IMR-90 (cell line): ENCODE measurements around the gene ALK. TPM values are rescaled to one million over a fixed set of nuclear protein-coding genes. Genes with fewer than 3 reads are reported as not detected.

Experiments used
- ATAC-seq: fragments of 200-7000 bp; cut with Tn5 transposase; 2 replicates; pipeline ENCODE4 v1.9.1; 2020; ENCODE audit warnings: low read depth, mild to moderate bottlenecking, moderate library complexity
- BruUV-seq: library from RNA; stranded (reverse); fragments of 400-500 nt; replicated peaks from 2 replicates; lab custom pipeline; 2021; lab: Mats Ljungman, UMichigan
- CTCF ChIA-PET: fragments of 300-600 bp; formaldehyde crosslinking; extraction: SDS; loops from one replicate; lab custom pipeline; 2021; ENCODE audit warnings: antibody characterized with exemption; lab: Yijun Ruan, JAX
- POLR2A ChIA-PET: fragments of 300-600 bp; sonication (Branson Sonifier 250); formaldehyde crosslinking; loops from one replicate; lab custom pipeline; 2022; ENCODE audit warnings: antibody characterized with exemption; ENCODE audit not compliant: unreplicated experiment; lab: Charles Lee
- DNase-seq: peaks from one replicate; pipeline ENCODE4 v3.0.0; 2013
- H2AFZ ChIP-seq: replicated peaks from 2 replicates; pipeline ENCODE3; 2013; ENCODE audit warnings: low read length, mild to moderate bottlenecking; ENCODE audit not compliant: poor library complexity
- H2AK5ac ChIP-seq: 2 replicates; pipeline ENCODE4 v1.6.1; 2013; ENCODE audit warnings: low read depth, low read length, inconsistent platforms
- H2AK9ac ChIP-seq: replicated peaks from 2 replicates; pipeline ENCODE3; 2013; ENCODE audit warnings: mild to moderate bottlenecking, low read depth, low read length, moderate library complexity; ENCODE audit not compliant: poor library complexity
- H2BK120ac ChIP-seq: 2 replicates; pipeline ENCODE4 v1.6.1; 2013; ENCODE audit warnings: low read depth, low read length, inconsistent platforms
- H2BK15ac ChIP-seq: 3 replicates; pipeline ENCODE4 v1.6.1; 2013; ENCODE audit warnings: low read depth, low read length, inconsistent platforms
- H2BK20ac ChIP-seq: 2 replicates; pipeline ENCODE4 v1.6.1; 2013; ENCODE audit warnings: low read depth, mild to moderate bottlenecking, inconsistent platforms, low read length, moderate library complexity
- H2BK5ac ChIP-seq: 2 replicates; pipeline ENCODE4 v1.6.1; 2013; ENCODE audit warnings: mild to moderate bottlenecking, low read depth, low read length, inconsistent platforms; ENCODE audit not compliant: poor library complexity, severe bottlenecking
- H3K14ac ChIP-seq: replicated peaks from 2 replicates; pipeline ENCODE4 v1.6.1; 2013; ENCODE audit warnings: low read depth, low read length, inconsistent platforms
- H3K18ac ChIP-seq: 2 replicates; pipeline ENCODE4 v1.6.1; 2013; ENCODE audit warnings: low read depth, low read length, control low read depth
- H3K23ac ChIP-seq: 2 replicates; pipeline ENCODE4 v1.6.1; 2013; ENCODE audit warnings: low read depth, low read length, inconsistent platforms
- H3K27ac ChIP-seq: 2 replicates; pipeline ENCODE4 v1.5.1; 2013; ENCODE audit warnings: mild to moderate bottlenecking, control low read depth, low read length; ENCODE audit not compliant: insufficient read depth
- H3K27me3 ChIP-seq: 2 replicates; pipeline ENCODE4 v1.6.1; 2013; ENCODE audit warnings: low read length; ENCODE audit not compliant: control insufficient read depth, insufficient read depth
- H3K36me3 ChIP-seq: 2 replicates; pipeline ENCODE4 v1.6.1; 2013; ENCODE audit warnings: low read length, mixed read lengths; ENCODE audit not compliant: control insufficient read depth, insufficient read depth
- H3K4ac ChIP-seq: 2 replicates; pipeline ENCODE4 v1.6.1; 2013; ENCODE audit warnings: low read depth, low read length, inconsistent platforms
- H3K4me1 ChIP-seq: 2 replicates; pipeline ENCODE4 v1.6.1; 2013; ENCODE audit warnings: low read length, mixed read lengths; ENCODE audit not compliant: control insufficient read depth, insufficient read depth
- H3K4me2 ChIP-seq: 2 replicates; pipeline ENCODE4 v1.6.1; 2013; ENCODE audit warnings: low read depth, mild to moderate bottlenecking, control low read depth, low read length, moderate library complexity
- H3K4me3 ChIP-seq: 2 replicates; pipeline ENCODE4 v1.5.1; 2013; ENCODE audit warnings: low read depth, mild to moderate bottlenecking, control low read depth, low read length, moderate library complexity; ENCODE audit not compliant: insufficient read depth
- H3K56ac ChIP-seq: 2 replicates; pipeline ENCODE4 v1.6.1; 2013; ENCODE audit warnings: low read length, inconsistent platforms; ENCODE audit not compliant: insufficient read depth; ENCODE audit errors: extremely low read depth
- H3K79me1 ChIP-seq, 2 experiments: 2 replicates each; pipeline ENCODE4 v1.6.1; 2013; ENCODE audit warnings: low read length in 2 of 2, inconsistent platforms in 1 of 2, low read depth in 1 of 2
- H3K9ac ChIP-seq: 2 replicates; pipeline ENCODE4 v1.6.1; 2013; ENCODE audit warnings: low read depth, low read length, control low read depth
- H3K9me1 ChIP-seq: 2 replicates; pipeline ENCODE4 v1.6.1; 2013; ENCODE audit warnings: low read length, inconsistent platforms; ENCODE audit not compliant: insufficient read depth
- H3K9me3 ChIP-seq: 2 replicates; pipeline ENCODE4 v1.6.1; 2013; ENCODE audit warnings: low read length; ENCODE audit not compliant: control insufficient read depth, insufficient read depth
- H4K20me1 ChIP-seq: 2 replicates; pipeline ENCODE4 v1.6.1; 2013; ENCODE audit warnings: low read length, inconsistent platforms; ENCODE audit not compliant: insufficient read depth
- H4K5ac ChIP-seq: 2 replicates; pipeline ENCODE4 v1.6.1; 2013; ENCODE audit warnings: mild to moderate bottlenecking, low read depth, low read length, control low read depth
- H4K8ac ChIP-seq, 2 experiments: 2 replicates each; pipeline ENCODE4 v1.6.1; 2013; ENCODE audit warnings: low read depth in 2 of 2, low read length in 2 of 2, control low read depth in 1 of 2, inconsistent platforms in 1 of 2
- H4K91ac ChIP-seq: 2 replicates; pipeline ENCODE4 v1.6.1; 2013; ENCODE audit warnings: low read depth, low read length, inconsistent platforms; ENCODE audit not compliant: insufficient read depth
- SMC3 ChIP-seq: fragments of 150-350 bp; IDR thresholded peaks from 2 replicates; pipeline ENCODE4 v1.6.1; 2016; ENCODE audit warnings: low read depth, mild to moderate bottlenecking, antibody characterized with exemption, low read length, moderate library complexity
- WGBS, 2 experiments: methylation state at CpG; one replicate each; pipeline versions ENCODE4 v1.1.5 to v1.1.7; 2013; ENCODE audit warnings: missing lambda C conversion rate in 2 of 2; ENCODE audit not compliant: insufficient read length in 1 of 2; ENCODE audit errors: extremely low coverage in 2 of 2; 5-methylcytosine and 5-hydroxymethylcytosine counted together
- dilution Hi-C: fragments of 300-500 bp; cut with HindIII; formaldehyde crosslinking; loops from one replicate; pipeline ENCODE4 v1.14.3; 2018; ENCODE audit warnings: low sequenced_read_pairs; ENCODE audit not compliant: unreplicated experiment
- in situ Hi-C: fragments of 300-500 bp; cut with MboI; formaldehyde crosslinking; loops from 3 replicates; pipeline ENCODE4 v1.14.3; 2019; ENCODE audit warnings: low sequenced_read_pairs, inconsistent platforms, mixed read lengths
- intact Hi-C: fragments of 100-400 bp; cut with micrococcal nuclease; formaldehyde crosslinking; loops from 2 replicates; pipeline ENCODE4 v1.10.0; 2022
- polyA plus RNA-seq, 3 experiments: library from polyadenylated mRNA; depleted of rRNA; stranded (reverse); fragments of >200 nt; gene quantifications; 2 replicates each; pipeline ENCODE4 v1.2.3, GENCODE V29; 2012; ENCODE audit warnings: low replicate concordance in 1 of 3
- total RNA-seq: library from RNA; depleted of rRNA; stranded (reverse); fragments of >200 nt; gene quantifications from 2 replicates; pipeline ENCODE4 v1.2.3, GENCODE V29; 2012

The ALK gene
- total and polyA plus RNA-seq, 2 of the 4 experiments (the other 2 are of a cell fraction): not detected

- ATAC-seq: no peak
- Histone ChIP-seq H2AK5ac (no peak overlapping the region), H3K4ac (no peak overlapping the region), H3K36me3 (no peaks in the 10 kb centered on the region), H2BK15ac (no peak overlapping the region), H3K27me3 (peaks cover 19% of the 10 kb centered on the region), H3K4me3 (no peak overlapping the region), H3K4me2 (no peak overlapping the region), H4K8ac (no peak overlapping the region), H3K9me3 (no peaks in the 10 kb centered on the region), H2AK9ac (no peak overlapping the region), H3K56ac (no peak overlapping the region), H3K79me1 (no peaks in the 10 kb centered on the region), H3K9ac (no peak overlapping the region), H3K18ac (no peak overlapping the region), H4K5ac (no peak overlapping the region), H2AFZ (no peak overlapping the region), H4K91ac (no peak overlapping the region), H4K20me1 (no peaks in the 10 kb centered on the region), H3K23ac (no peak overlapping the region), H3K14ac (no peak overlapping the region), H2BK20ac (no peak overlapping the region), H3K9me1 (no peaks in the 10 kb centered on the region), H2BK5ac (no peak overlapping the region), H3K27ac (no peak overlapping the region), H3K4me1 (no peaks in the 10 kb centered on the region), H2BK120ac (no peak overlapping the region)
- intact Hi-C loops (no loop called here), dilution Hi-C loops (no loop called here), in situ Hi-C loops (no loop called here)
- no peak for DNase-seq
- ChIA-PET CTCF (no interaction called here), POLR2A (no interaction called here)
- WGBS, 2 experiments: 50% methylated on average over 1 of the region's 3 CpGs; no CpG with 5 or more reads in 1 of the 2 experiments
- no peak for TF ChIP-seq SMC3
- BruUV-seq: no TSS peak
Observed at GRCh38 chr2:29715655-29716054, 205.7 kb downstream of the ALK start.
